ENCODE results near the gene PXDN.
"Not testable (repeated sequence)": the region's sequence is repeated elsewhere in the genome, so short reads cannot be mapped to it uniquely, and the experiment has no call there.

The PXDN gene

DNA sequence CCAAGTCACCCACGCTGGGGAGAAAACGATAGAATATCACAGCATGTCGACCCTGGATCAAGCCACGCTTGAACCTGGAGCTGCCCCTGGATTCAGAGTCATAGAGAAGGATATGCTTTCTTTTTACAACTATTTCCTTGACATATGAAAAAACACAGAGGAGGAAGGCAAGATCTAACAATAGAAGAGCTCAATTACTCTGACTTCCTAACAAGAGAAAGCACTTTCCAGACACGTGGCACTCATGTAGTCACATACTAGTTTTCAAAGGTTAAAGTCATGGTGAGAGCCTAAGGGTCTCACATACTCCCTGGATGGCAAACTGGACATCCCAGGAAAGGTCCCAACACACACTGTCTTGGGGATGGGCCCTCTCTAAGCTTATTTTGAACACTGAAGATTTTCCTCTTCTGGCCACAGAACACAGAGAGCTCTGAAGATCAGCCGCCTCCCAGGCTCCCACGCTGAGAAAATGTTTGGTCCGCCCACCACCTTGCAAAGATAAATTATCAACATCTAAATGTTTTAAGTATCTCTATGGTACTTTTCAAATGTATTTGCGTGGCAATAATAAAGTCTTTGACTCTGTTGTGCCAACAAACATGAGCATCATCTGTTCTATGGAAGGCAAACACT is 4.9 kb downstream of the PXDN start:
- DNase-seq = no peak

DNA sequence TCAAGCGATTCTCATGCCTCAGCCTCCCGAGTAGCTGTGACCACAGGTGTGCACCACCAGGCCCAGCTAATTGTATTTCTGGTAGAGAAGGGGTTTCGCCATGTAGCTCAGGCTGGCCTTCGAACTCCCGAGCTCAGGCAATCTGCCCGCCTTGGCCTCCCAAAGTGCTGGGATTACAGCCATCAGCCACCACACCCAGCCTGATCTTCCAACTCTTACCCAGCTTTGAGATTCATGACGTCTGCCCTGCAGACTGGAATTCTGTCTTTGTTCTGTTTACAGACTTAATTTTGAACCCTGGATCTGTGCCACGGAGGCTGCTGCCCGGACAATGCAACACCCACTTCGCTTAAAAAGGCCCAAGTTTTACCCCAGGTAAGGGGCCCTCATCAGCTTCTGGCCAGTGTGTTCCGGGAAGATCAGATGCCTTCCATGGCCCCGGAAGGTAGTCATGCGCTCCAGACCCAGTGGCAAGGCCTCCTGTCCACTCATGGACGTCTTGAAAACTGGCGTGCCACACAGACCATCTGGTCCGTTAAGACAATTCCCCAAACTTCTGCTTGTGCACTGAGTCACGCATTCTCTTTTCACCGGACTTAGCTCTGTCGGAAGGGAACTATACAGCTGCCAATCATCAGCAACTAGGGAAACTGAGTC is 5.5 kb downstream of the PXDN start:
- no peak for DNase-seq

DNA sequence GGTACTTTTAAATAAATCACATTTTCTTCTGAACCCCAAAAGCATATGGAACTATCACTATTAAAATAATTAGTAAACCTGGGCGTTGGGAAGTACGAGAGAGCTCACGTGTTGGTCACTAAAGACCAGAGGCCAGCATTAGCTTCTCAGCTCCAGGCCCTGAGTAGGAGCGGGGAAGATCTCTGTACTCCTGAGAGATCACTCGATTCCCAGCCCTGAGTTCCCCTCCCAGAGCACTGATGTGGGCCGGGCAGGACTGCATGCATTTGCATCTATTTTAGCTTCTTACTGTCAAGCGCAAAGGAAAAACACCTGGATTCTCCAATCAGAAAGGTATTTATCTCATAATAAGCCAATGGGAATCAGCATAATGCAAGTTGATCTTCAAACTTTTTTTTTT is 6.2 kb downstream of the PXDN start:
- DNase-seq = no peak

DNA sequence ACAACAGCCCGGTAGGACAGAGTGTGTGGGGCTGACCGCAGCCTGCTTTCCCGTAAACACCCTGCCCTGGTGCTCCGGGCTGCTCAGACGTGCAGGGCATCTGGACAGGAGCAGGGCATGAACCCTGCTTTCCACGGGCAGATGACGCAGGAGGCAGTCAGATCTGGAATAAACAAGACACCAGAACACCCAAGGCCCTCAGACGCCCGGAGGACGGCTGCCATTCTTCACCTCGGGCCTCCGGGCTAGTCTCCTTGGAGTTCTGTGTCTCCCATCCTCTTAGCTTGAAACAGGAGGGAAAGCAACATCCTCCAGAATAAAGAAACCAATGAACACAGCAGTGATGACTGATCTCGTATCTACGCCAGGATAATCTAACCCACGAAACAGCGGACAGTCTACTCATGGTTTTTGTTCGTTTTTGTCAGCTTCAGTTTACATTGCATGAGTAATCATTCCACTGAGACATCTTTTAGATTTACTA is 7.3 kb downstream of the PXDN start:
- DNase-seq = no peak

DNA sequence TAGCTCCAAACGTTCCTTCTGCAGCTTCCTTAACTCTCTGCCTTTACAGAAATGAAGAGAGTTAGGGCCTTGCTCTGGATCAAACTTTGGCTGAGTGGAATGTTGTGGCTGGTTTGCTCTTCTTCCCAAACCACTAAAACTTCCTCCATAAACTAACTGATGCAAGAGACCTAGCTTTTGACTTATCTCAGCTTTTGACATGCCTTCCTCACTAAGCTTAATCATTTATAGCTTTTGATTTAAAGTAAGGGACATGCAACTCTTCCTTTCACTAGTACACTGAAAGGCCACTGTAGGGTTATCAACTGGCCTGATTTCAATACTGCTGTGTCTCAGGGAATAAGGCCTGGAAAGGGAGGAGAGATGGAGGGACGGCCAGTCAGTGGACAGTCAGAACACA is 8.3 kb downstream of the PXDN start:
- DNase-seq = no peak

DNA sequence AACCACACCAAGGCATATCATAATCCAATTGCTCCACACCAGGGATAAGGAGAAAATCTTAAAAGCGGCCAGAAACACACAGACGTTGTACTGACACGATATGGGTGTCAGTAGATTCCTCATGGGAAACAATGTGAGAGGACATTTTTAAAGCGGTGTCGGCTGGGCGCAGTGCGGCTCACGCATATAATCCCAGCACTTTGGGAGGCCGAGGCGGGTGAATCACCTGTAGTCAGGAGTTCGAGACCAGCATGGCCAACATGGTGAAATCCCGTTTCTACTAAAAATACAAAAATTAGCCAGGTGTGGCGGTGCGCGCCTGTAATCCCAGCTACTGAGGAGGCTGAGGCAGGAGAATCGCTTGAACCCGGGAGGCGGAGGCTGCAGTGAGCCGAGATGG is 11.0 kb downstream of the PXDN start:
- DNase-seq = not testable (repeated sequence)

DNA sequence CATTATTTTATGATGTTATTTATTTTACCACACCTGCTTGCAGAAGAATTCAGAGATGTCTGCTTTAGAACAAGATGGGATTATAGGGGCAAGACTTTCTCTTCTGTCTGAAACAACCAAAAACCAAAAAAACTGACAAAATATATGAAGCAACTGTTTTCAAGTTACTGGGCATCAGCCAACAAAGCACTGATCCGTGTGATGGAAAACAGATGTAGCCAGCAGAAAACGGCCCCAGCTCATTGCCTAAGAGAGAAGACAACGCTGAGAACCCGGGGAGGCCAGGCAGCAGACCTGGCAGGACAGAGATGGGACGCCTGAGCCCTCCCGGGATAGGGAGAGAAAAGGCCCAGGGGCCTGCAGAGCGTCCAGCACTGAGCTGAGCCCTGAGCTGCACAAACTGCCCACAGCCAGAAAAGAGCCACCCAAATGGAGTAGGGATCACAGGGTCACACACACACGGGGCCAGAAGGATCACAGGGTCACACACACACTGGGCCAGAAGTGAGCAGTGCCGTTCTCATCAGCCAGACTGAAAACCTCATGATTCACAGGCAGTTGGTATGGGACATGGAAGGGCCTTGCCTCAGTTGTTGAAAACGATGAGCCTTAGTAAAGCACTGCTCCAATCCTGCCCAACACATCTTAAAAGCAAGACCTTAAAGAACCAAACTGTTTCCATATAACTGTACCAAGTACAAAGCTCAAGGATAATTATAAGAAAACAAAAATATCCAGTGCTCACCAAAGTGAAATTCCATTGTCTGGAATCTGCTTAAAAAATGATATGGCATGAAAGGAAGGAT is 12.1 kb downstream of the PXDN start:
- DNase-seq = no peak

DNA sequence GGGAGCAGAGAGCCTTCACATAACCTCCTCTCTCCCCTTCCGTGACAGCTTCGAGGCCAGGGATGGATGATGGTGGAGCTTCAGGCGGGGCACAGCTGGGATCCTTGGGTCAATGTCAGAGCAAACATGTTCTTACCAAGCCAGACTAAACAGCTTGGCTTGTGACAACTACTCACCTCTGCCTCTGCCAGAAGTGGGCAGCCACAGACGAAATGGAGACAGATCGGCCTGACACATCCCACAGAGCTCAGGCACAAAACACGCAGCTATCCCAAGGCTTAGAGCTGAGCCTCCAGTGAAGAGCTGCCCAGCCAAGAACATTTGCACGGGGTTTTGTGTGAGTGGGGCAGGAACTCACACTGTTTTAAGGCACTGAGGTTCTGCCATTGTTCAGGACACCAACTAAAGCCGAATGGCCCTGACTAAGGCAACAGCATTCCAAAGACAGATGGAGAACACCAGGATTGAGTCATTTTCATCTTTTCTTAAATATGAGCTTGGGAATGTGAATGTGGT is 12.8 kb downstream of the PXDN start:
- no peak for DNase-seq

DNA sequence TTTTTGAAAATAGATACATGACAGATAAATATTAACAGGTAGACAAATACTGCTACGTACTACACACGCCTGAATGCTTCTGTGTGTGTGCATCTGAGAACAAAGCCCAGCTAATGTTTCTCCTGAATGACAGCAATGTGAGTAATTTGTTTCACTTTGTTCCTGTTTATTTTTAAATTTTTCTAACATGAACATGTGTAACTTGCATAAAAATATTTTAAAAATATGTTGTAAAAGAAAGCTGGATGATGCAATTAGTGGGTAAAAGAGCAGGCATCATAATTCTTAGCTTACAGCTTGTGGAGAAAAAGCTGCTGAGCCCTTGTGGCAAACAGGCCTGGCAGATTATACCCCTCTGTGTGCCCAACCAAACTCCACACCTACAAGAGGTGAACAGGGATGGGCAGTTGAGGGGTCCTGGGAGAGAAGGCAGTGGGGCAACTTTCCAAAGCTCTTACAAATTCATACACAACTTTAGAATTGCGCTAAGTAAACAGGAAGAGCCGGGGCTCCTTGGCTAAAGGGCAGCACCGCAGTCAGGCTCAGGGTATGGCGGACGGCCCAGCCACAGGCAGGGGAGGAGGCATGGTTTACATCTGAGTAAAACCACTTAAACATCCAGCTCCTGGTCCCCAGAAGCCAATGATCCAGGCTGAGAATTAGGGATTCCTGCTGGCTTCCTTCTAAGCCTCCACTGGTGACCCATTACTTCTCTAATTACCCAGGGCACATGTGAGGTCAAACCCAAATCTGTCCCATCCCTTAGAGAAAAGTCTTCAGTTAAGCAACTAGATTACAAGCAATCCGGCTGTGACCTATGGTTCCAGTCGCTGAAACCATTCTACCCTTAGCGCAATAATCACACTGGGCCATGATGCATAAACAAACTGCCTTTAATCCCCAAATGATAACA is 14.0 kb downstream of the PXDN start:
- no peak for DNase-seq

DNA sequence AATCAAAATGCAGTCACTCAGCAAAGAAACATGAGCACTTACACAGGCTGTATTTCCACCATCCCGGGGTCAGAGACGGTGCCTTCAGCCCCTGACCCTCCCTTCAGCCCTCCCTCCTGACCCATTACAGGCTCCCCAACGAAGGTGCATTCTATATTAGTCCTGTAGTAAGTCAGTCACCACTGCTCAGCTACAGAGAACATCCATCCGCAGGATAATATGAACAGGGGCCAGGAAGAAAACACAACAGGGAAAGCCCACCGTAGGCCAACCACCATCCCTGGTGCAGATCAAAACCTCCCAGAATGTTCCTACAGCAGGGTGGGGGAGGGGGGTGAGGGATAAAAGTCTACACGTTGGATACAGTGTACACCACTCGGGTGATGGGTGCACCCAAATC is 15.1 kb downstream of the PXDN start:
- DNase-seq = no peak

DNA sequence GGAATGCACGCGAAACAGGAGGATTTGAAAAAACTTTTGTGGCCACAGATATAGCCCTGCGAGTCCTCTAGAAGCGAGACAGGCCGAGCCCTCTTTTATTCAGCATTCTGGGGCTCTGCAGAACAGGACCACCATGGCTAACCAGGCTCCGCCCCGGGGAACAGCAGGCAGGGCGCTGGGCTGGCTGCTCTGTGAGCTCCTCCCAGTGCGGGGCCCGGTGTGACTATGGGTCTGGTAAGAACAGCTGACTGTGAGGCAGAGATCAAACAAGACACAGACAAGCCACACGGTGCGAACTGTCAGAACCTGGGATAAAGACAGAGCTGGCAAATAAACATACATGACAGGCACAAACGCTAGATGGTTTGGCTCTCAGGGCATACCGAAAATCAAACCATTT is 15.5 kb downstream of the PXDN start:
- no peak for DNase-seq

DNA sequence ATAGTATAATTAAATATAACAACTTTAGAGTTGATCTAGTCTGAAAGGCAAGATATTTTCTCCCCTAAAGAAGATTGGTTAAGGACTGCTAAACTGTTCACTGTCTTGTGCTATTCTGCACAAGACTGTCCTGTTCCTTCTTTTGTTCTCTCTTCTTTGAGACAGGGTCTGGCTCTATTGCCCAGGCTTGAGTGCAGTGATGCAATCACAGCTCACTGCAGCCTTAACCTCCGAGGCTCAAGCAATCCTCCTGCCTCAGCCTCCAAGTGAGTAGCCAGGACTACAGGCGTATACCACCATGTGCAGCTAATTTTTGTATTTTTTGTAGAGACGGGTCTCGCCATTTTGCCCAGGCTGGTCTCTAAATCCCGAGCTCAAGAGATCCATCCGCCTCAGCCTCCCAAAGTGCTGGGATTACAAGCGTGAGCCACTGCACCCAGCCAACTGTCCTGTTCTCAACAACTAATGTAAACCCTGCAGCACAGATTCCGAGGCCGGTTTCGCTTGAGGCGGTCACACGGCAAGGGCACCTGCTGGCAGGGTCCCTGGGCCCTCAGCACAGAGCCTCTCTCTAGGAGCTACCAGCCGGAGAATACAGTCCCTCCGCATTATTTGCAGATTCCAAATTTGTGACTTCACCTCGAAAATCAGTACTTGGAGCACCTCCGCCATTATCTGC is 16.4 kb downstream of the PXDN start:
- no peak for DNase-seq

DNA sequence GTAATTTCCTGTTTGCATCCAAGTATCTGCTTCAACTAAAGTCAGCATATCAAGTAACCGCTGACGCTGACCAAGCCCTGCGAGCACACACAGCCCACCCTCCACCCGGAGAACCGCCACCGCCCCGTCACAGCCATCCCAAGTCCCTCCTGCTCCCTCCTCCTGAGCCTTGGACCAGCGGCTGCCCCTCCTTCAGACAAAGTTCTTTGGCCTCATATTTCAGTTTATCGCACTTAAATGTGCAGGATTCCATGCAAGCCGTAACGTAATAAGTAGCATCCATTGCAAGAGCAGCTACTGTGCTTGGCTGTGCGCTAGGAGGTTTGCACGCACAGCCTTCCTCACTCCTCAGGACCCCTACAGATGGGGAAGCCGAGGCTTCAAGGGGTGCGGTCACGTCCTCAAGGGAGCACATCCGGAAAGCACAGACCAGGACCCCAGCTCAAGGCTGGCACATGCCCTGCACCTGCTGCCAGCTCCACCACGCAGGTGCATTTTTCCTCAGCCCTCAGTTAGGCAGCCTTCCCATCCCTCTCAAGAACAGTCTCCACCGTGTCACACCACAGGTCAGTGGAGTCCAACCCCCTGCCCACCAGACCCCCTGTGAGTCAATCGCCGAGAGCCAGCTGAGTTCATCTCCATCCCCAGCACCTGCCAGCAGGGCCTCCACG is 17.1 kb downstream of the PXDN start:
- DNase-seq = no peak

DNA sequence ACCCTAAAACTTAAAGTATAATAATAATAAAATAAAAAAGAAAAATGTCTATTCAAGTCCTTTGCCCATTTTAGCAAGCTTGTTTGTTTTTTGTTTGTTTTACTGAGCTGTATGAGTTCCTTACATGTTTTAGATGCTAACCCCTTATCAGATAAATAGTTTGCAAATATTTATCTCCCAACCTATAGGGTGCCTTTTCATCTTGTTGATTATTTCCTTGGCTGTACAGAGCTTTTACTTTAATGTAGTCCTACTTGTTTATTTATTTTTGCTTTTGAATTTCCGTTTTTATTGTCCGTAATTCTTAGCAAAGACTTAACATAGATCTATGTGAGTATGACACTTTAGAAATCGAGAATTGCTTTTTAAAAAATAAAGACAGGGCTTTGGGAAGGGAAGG is 17.8 kb downstream of the PXDN start:
- no peak for DNase-seq

DNA sequence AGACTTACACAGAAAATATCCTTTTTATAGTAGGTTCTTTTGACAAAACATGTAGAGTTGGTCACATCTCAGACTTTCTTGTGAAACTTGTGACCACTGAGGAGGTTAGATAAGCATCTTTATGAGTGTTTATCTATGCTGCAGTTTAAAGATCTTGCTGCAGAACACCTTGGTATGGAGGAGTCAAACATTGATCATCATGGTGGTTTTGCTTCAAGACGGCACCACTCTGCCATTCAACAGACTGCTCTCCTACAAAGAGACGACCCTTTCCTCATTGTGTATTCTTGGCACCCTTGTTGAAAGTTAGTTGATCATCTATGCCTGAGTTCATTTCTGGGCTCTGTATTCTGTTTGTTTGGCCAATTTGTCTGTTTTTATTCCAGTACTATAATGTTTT is 20.0 kb downstream of the PXDN start:
- not testable (repeated sequence) for DNase-seq

DNA sequence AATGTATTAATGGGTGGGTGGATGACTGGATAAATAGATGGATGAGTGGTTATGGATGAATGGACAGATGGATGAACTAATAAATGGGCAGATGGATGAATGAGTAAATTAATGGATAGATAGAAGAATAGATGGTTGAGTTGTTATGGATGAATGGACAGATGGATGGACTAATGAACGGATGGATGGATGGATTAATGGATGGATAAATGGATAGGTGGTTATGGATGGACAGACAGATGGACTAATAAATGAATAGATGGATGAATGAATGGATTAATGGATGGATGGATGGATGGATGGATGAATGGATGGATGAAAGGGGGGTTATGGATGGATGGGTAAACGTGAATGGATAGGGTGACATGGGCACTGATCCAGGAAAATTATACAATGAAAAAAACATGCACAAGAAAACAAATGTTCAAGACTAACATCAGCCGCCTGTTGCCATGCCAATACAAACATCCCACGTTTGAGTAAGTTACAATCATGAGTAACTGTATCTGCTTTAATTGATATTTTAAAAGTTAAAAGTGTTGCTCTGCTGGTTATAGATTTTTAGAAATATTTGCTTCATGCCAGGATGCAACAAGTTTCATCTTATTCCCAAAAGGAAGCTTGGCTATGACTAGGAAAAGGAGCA is 20.8 kb downstream of the PXDN start:
- no peak for DNase-seq

DNA sequence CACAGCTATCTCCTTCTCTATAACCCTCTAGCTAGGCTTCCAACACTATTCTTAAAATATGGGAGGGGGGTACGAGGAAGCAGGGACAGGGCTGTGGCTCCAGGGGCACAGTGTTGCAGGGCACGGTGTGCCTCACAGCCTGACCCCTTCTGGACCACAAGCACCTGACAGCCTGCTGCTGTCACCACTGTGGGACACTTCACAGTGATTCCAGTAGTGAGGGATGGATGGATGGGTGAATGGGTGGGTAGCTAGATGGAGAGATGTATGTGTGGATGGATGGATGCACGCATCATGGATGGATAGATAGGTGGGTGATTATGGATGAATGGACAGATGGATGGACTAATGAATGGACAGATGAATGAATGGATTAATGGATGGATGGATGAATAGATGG is 21.6 kb downstream of the PXDN start:
- no peak for DNase-seq

DNA sequence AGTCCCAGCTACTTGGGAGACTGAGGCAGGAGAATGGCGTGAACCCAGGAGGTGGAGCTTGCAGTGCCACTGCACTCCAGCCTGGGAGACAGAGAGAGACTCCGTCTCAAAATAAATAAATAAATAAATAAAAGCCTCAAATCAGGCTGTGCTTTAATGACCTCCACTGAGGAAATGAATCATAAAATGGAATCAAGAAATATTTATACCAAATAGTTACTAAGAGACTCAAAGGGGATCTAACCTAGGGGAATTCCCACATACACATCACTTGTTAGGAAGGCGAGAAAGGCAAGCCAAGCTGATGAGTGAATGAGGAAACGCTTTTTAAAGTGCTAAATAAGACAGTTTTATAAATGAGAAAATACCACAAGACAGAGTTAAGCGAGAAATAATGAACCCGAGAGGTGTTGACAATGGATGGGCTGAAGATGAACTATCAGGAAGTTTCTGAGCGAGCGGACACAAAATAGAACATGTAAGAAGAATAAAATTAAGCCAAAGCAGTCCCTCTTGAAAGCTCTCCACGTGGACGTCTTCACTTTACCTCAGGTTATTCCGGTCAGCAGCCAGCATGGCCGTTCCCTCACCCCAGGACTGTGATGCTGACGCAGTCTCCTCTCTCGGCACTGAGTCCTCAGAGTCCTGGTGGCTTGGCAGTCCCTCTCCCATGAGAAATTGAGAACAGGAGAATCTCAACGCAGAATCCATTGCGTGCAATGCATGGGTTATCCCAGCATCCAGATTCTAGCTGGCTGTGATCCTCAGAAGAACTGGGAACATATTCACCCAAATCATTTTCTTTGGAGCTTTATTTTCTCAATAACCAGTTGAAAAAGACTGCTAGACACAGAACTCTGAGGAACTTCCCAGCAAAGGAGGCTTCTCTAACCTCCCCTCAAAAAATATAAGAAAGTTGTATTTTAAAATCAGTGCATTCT is 22.3 kb downstream of the PXDN start:
- no peak for DNase-seq

DNA sequence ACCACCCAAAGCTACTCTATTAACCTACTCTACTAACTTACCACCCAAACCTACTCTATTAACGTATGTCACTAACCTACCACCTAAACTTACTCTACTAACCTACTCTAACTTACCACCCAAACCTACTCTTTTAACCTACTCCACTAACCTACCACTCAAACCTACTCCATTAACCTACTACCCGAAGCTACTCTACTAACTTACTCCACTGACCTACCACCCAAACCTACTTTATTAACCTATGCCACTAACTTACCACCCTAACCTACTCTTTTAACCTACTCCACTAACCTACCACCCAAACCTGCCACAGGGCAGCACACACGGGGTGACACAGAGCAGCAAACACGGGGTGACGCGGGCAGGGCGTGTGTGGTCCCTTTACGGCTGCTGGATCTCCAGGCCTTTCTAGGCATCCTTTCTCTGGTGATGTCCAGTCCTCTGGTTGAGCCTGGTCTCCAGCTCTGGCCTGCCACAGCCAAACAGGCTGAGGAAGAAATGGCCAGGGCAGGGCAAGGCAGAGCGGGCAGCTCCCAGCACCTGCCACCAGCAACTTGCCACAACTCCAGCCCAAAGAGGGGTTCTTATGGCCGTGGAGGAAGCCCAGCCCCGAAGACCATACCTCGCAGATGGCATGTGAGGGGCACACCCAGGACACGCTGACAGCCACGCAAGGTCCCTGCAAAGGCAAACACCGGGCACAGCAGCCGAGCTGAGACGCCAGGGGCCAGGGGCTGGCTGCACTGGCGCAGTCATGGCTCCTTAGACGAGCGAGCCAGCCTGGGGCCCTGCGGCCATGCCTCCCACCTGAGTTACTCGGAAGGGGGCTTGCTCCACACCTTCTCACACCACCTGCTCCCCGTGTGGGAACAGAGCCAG is 25.7 kb downstream of the PXDN start:
- DNase-seq = no peak
